Lung microvascular endothelial cell (primary cell): ENCODE results near the gene GJB1. TPM values are rescaled to one million over a fixed set of nuclear protein-coding genes. Genes with fewer than 3 reads are reported as not detected.
A peak's percentile ranks its signal among the peaks of the same experiment; 100 is the strongest.
"Not testable (repeated sequence)": the region's sequence is repeated elsewhere in the genome, so short reads cannot be mapped to it uniquely, and the experiment has no call there.

ENCODE experiments used
- DNase-seq, 2 donors: peaks; one replicate each; pipeline versions ENCODE4 v3.0.0 to v3.0.0-alpha.2; 2010; ENCODE audit warnings: low read depth in 2 of 2
- total RNA-seq: library from RNA; depleted of rRNA; stranded (reverse); fragments of >200 nt; gene quantifications from 2 replicates; pipeline ENCODE4 v1.2.1, GENCODE V29; 2014

Gene GJB1
- not detected in 2 replicates for total RNA-seq

- DNase-seq, result no peak
Observed at GRCh38 chrX:71222929-71223328, at the start of gene GJB1. Gene GJB1, plus strand, starts transcription at chrX:71223224. Its CDS starts 484 bp downstream, at chrX:71223708.

GRCh38 chrX:71173440-71173839, 49.6 kb upstream of the GJB1 start:
- no peak for DNase-seq

- no peak for DNase-seq
Observed at GRCh38 chrX:71174795-71175194, 48.2 kb upstream of the GJB1 start.

GRCh38 chrX:71175531-71175930, 47.5 kb upstream of the GJB1 start:
- no peak for DNase-seq

GRCh38 chrX:71177327-71177726, 45.7 kb upstream of the GJB1 start:
- DNase-seq, result no peak

- DNase-seq, result peak; percentile 70 to 76
Observed at GRCh38 chrX:71178908-71179307, 44.1 kb upstream of the GJB1 start.

- DNase-seq, result not testable (repeated sequence)
Observed at GRCh38 chrX:71180579-71181265, 42.3 kb upstream of the GJB1 start.

GRCh38 chrX:71181558-71181909, 41.5 kb upstream of the GJB1 start:
- DNase-seq, result peak in 1 of 2 donors; percentile 38

- peak; percentile 96 for DNase-seq
Observed at GRCh38 chrX:71181910-71182799, 40.9 kb upstream of the GJB1 start.

GRCh38 chrX:71182871-71183270, 40.2 kb upstream of the GJB1 start:
- no peak for DNase-seq

- no peak for DNase-seq
Observed at GRCh38 chrX:71183341-71183740, 39.7 kb upstream of the GJB1 start.

- no peak for DNase-seq
Observed at GRCh38 chrX:71184092-71184491, 38.9 kb upstream of the GJB1 start.

- no peak for DNase-seq
Observed at GRCh38 chrX:71184803-71185495, 38.1 kb upstream of the GJB1 start.

- DNase-seq, result no peak
Observed at GRCh38 chrX:71191248-71191647, 31.8 kb upstream of the GJB1 start.

- DNase-seq, result no peak
Observed at GRCh38 chrX:71195964-71196649, 26.9 kb upstream of the GJB1 start.

GRCh38 chrX:71198066-71198465, 25.0 kb upstream of the GJB1 start:
- DNase-seq, result no peak

- no peak for DNase-seq
Observed at GRCh38 chrX:71199252-71200008, 23.6 kb upstream of the GJB1 start.

GRCh38 chrX:71210816-71211215, 12.2 kb upstream of the GJB1 start:
- no peak for DNase-seq

GRCh38 chrX:71212536-71212935, 10.5 kb upstream of the GJB1 start:
- no peak for DNase-seq

- DNase-seq, result no peak
Observed at GRCh38 chrX:71214152-71214551, 8.9 kb upstream of the GJB1 start.
